ENCODE results near the gene UTF1. TPM values are rescaled to one million over a fixed set of nuclear protein-coding genes. Genes with fewer than 3 reads are reported as not detected.

UTF1 gene
- total RNA-seq, 3 donors from 2014 or later, result not detected

DNA sequence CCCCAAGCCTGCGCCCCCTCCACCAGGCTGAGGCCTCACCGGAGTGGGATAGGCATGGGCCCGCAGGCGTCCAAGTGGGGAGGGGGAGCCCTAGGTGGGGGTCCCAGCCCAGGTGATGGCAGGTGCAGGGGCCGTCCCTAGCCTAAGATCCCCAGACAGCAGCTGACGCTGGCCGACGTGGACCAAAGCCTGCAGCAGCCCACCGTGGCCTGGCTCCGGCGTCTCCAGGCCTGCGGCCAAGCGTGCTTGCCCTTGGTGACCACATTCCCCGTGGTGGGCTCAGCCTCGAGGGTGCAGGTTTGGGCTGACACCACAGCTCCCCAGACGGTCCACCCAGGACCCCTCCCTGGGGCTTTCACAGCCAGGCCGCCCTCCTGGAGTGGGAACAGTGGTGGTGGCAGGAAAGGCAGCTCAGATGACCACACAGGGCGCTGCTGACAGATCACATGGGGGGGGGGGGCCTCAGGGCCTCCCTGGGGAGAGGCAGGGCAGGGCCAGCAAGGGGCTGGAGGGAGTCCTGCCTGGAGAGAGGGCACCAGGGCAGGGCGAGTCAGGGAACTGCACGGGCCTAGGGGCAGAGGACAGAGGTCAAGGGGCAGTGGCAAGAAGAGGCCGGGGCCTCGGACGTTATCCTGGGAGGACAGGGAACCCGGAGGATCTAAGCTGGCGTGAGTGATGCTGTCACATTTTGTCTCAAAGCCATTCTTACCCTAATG, 47.4 kb downstream of the UTF1 start:
- H3K36me3 ChIP-seq (ENCODE audit: low read depth), result no peaks in the 10 kb centered on the region
- no peak overlapping the region for H3K4me3 ChIP-seq
- no peaks in the 10 kb centered on the region for H3K9me3 ChIP-seq
- TF ChIP-seq, protein P1, sequence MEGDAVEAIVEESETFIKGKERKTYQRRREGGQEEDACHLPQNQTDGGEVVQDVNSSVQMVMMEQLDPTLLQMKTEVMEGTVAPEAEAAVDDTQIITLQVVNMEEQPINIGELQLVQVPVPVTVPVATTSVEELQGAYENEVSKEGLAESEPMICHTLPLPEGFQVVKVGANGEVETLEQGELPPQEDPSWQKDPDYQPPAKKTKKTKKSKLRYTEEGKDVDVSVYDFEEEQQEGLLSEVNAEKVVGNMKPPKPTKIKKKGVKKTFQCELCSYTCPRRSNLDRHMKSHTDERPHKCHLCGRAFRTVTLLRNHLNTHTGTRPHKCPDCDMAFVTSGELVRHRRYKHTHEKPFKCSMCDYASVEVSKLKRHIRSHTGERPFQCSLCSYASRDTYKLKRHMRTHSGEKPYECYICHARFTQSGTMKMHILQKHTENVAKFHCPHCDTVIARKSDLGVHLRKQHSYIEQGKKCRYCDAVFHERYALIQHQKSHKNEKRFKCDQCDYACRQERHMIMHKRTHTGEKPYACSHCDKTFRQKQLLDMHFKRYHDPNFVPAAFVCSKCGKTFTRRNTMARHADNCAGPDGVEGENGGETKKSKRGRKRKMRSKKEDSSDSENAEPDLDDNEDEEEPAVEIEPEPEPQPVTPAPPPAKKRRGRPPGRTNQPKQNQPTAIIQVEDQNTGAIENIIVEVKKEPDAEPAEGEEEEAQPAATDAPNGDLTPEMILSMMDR (IDR thresholded peaks at IDR 0.05), result no peak
- H3K4me1 ChIP-seq (ENCODE audit: low read depth), result peaks cover 8% of the 10 kb centered on the region
- intact Hi-C loops (cut with DNase I, micrococcal nuclease), result no loop called here
- ATAC-seq (no peak), DNase-seq (peak in 1 of 3 donors; percentile 65)

DNA sequence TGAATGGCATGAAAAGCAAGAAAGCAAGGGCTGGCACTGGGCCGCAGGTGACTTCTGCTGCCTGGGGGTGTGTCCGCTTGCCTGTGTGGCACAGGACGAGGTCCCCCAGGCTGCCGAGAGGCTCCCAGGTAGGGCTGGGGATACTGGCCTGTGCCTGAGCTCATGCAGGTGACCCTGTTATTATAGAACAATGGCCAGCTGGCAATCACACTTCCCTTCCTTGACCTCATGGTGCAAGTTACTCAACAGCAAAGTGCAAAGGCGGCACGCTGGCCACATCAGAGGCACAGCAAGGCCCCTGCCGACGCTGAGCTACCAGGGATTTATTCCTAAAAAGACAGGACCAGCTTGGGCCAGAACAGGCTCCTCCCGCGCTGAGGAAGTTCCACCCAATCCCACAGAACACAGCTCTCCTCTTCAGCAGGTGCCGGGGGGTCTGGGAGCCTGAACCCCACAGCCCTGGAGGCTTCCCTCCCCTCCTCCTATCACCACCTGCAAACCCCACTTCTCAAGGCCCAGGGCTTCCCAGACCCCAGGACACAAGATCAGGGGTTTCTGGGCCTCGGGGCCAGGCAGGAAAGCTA, 48.1 kb downstream of the UTF1 start:
- Histone ChIP-seq H3K4me1 (ENCODE audit: low read depth) (peaks cover 8% of the 10 kb centered on the region), H3K4me3 (no peak overlapping the region), H3K36me3 (ENCODE audit: low read depth) (peaks cover 4% of the 10 kb centered on the region), H3K9me3 (no peaks in the 10 kb centered on the region)
- intact Hi-C loops (cut with DNase I, micrococcal nuclease), result no loop called here
- no peak for DNase-seq
- TF ChIP-seq, protein P1 (IDR thresholded peaks at IDR 0.05), result no peak
- no peak for ATAC-seq

DNA sequence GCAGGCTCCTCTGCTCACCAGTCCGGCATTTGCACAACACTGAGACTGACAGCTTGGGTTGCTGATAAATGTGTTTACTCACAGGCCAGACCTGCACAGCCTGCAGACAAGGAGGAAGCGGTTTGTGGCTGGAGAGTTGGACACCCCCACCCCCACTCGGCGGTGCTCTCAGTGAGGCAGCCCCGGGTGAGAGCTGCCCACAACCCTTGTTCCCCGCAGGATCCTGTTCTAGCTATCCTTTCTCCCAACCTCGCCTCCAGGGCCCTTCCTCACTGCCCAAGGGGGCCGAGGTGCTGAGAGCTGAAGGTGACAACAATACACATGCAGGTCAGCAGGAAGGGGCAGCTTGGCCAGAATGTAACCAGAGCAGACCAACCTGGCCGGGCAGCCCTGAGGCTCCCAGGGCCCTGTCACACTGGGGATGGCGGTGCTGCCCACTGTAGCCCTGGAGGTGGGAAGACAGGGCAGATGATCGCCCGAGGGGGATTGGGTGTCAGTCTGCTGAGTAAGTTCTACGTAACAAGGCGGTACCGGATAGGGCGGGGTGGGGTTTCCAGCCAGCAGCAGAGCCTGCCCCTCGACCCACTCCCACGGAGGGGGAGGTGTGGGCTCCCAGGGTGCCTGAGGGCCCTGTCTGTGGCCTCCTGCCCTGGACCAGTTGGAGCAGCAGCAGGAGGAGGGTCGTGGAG, 48.7 kb downstream of the UTF1 start:
- intact Hi-C loops (cut with DNase I, micrococcal nuclease), result no loop called here
- DNase-seq (peak; percentile 70 to 89 (median 76)), ATAC-seq (peak; percentile 59)
- peaks cover 6% of the 10 kb centered on the region for H3K36me3 ChIP-seq (ENCODE audit: low read depth)
- peaks cover 8% of the 10 kb centered on the region for H3K4me1 ChIP-seq (ENCODE audit: low read depth)
- no peaks in the 10 kb centered on the region for H3K9me3 ChIP-seq
- TF ChIP-seq, protein P1 (IDR thresholded peaks at IDR 0.05), result no peak
- H3K4me3 ChIP-seq, result no peak overlapping the region

DNA sequence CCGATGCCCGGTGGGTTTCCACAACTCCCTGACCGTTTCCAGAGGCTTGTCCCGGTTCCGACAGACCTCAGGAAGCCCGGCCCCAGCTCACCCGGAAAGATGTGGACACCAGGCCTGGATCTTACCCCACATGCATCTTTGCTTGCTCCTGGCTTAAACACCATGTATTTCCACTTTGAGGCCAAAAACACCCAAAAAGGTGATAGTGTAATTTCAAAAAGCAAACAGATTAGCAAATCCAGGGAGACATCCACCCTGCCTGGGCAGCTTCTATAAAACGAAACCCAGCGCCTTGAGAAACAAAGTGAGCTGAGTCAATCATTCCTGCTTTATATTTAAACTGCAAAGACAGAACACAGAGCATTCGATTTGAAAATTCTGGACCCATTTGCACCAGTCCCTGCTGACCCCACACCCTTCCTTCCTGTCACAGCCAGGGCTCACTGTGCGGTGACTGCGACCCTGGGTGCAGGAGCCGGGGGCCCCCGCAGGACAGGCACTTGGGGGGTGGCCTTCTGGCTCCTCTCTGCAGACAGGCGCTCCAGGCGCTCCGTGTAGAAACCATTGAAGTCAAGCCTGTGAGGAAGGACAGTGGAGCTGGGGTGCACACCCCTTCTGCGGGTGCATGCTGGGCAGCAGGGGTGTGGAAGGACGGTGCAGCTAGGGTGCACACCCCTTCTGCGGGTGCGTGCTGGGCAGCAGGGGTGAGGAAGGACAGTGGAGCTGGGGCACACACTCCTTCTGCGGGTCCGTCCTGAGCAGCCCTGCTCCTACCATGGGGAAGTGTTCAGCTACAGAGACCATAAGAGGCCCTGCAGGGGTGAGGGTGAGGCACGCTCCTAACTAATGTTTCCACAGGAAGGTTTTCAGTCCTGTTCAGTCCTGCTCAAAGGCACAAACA, 49.6 kb downstream of the UTF1 start:
- Histone ChIP-seq H3K4me1 (ENCODE audit: low read depth) (peaks cover 8% of the 10 kb centered on the region), H3K4me3 (no peak overlapping the region), H3K36me3 (ENCODE audit: low read depth) (peaks cover 11% of the 10 kb centered on the region), H3K9me3 (no peaks in the 10 kb centered on the region)
- TF ChIP-seq, protein P1 (IDR thresholded peaks at IDR 0.05), result no peak
- intact Hi-C loops (cut with DNase I, micrococcal nuclease), result no loop called here
- DNase-seq (no peak), ATAC-seq (no peak)

DNA sequence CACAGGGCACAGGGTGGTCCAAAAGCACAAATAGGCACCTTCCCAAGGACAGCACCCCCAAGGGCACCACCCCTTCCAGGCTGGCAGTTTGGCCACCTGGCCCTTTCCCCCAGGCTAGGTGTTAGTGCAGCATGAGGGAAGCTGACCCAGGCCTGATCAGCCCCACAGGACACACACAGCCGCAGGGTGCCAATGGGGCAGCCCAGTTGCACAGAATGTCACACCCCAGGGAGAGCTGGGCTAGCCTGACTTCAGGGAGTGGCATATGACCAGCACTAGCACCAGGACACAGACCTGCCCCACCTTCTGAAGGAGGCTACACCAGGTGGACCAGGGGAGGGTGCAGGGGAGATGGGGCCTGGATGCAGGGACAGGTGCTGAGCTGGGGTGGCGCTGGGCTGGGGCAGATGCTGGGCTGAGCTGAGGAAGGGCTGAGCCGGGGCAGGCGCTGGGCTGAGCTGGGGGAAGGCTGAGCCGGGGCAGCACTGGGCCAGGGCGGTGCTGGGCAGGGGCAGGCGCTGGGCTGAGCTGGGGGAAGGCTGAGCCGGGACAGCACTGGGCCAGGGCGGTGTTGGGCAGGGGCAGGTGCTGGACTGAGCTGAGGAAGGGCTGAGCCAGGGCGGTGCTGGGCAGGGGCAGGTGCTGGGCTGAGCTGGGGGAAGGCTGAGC, 50.5 kb downstream of the UTF1 start:
- Histone ChIP-seq H3K9me3 (no peaks in the 10 kb centered on the region), H3K4me1 (ENCODE audit: low read depth) (peaks cover 8% of the 10 kb centered on the region), H3K36me3 (ENCODE audit: low read depth) (peaks cover 19% of the 10 kb centered on the region), H3K4me3 (no peak overlapping the region)
- DNase-seq, result no peak
- ATAC-seq, result no peak
- intact Hi-C loops (cut with DNase I, micrococcal nuclease), result no loop called here
- TF ChIP-seq, protein P1 (IDR thresholded peaks at IDR 0.05), result no peak
